HG03025 (cell line): ENCODE data around the gene CBX6.
A peak's percentile ranks its signal among the peaks of the same experiment; 100 is the strongest.
"Not testable (repeated sequence)": the region's sequence is repeated elsewhere in the genome, so short reads cannot be mapped to it uniquely, and the experiment has no call there.

Source experiments
- ATAC-seq: cut with Tn5 transposase; IDR thresholded peaks from one replicate; pipeline ENCODE4 v1.9.1; 2021; ENCODE audit warnings: mild to moderate bottlenecking, moderate library complexity; ENCODE audit not compliant: unreplicated experiment, low FRiP score

The CBX6 gene

GRCh38 chr22:38872172-38872830, at the start of gene CBX6:
TSS of gene CBX6 (minus strand) at chr22:38872216. CDS start at chr22:38872190, 26 bp downstream.
- ATAC-seq: peak; percentile 48

GRCh38 chr22:38921806-38922205, 49.8 kb upstream of the CBX6 start:
- no peak for ATAC-seq

GRCh38 chr22:38921120-38921519, 49.1 kb upstream of the CBX6 start:
- ATAC-seq: no peak

GRCh38 chr22:38919631-38920190, 47.7 kb upstream of the CBX6 start:
- ATAC-seq: no peak

GRCh38 chr22:38911434-38911833, 39.4 kb upstream of the CBX6 start:
- no peak for ATAC-seq

GRCh38 chr22:38907767-38908166, 35.8 kb upstream of the CBX6 start:
- ATAC-seq: no peak

GRCh38 chr22:38906052-38906451, 34.0 kb upstream of the CBX6 start:
- ATAC-seq: no peak

GRCh38 chr22:38904052-38904617, 32.1 kb upstream of the CBX6 start:
- ATAC-seq: not testable (repeated sequence)

- no peak for ATAC-seq
These were observed 29.2 kb upstream of the CBX6 start for GRCh38 chr22:38901111-38901641.

- ATAC-seq: no peak
These were observed 28.7 kb upstream of the CBX6 start for GRCh38 chr22:38900677-38901076.

GRCh38 chr22:38891256-38891655, 19.2 kb upstream of the CBX6 start:
- ATAC-seq: no peak

GRCh38 chr22:38890377-38890776, 18.4 kb upstream of the CBX6 start:
- no peak for ATAC-seq

GRCh38 chr22:38886333-38886732, 14.3 kb upstream of the CBX6 start:
- ATAC-seq: no peak

- ATAC-seq: no peak
These were observed 11.1 kb upstream of the CBX6 start for GRCh38 chr22:38882972-38883622.

- ATAC-seq: no peak
These were observed 10.2 kb upstream of the CBX6 start for GRCh38 chr22:38881997-38882879.

- ATAC-seq: no peak
These were observed 9.5 kb upstream of the CBX6 start for GRCh38 chr22:38881464-38881871.

- no peak for ATAC-seq
These were observed 7.9 kb upstream of the CBX6 start for GRCh38 chr22:38879961-38880360.

- ATAC-seq: no peak
These were observed 7.2 kb upstream of the CBX6 start for GRCh38 chr22:38879108-38879729.

- ATAC-seq: no peak
These were observed 6.0 kb upstream of the CBX6 start for GRCh38 chr22:38878001-38878400.
